ENCODE measurements around the gene LRRC59.

DNA sequence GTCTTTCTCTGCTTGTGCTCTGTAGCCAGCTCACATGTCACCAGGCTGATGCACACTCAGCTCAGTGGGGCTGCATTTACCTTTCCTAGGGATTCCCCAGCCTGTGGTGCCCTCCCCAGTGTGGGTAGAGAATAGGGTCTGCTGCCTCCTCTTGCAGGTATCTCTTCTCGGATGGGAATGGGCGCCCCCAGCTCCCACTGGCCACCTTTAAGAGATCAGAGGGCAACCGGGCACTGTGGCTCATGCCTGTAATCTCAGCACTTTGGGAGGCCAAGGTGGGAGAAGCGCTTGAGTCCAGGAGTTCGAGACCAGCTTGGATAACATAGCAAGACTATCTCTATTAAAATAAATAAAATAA, 48.1 kb downstream of the LRRC59 start:
- TF ChIP-seq CTCF (IDR thresholded peaks at IDR 0.05) (no peak), POLR2AphosphoS5 (IDR thresholded peaks at IDR 0.05) (no peak), EP300 (IDR thresholded peaks at IDR 0.05) (no peak)

Measured in sigmoid colon (tissue), 4 donors.